A549 (cell line): ENCODE results near the gene CHST15. TPM values are rescaled to one million over a fixed set of nuclear protein-coding genes. Genes with fewer than 3 reads are reported as not detected.

Source experiments
- ATAC-seq, 2 experiments: fragments of 200-7000 bp in 1 of 2; fragments of >200 bp in 1 of 2; cut with Nextera tagmentation in 1 of 2; cut with Tn5 transposase in 1 of 2; 3 replicates each; pipeline versions ENCODE4 v1.8.0 to v1.9.1; 2018 to 2020; ENCODE audit warnings: mild to moderate bottlenecking in 1 of 2, moderate library complexity in 1 of 2
- CTCF ChIA-PET: fragments of 300-600 bp; sonication (Branson Sonifier 250); formaldehyde crosslinking; extraction: SDS; loops from one replicate; lab custom pipeline; 2021; ENCODE audit warnings: antibody characterized with exemption, inconsistent platforms; lab: Yijun Ruan, JAX
- POLR2A ChIA-PET: fragments of 350-600 bp; formaldehyde crosslinking; extraction: SDS; loops from one replicate; lab custom pipeline; 2021; ENCODE audit warnings: antibody characterized with exemption, inconsistent platforms; lab: Yijun Ruan, JAX
- DNase-seq, 2 experiments: peaks; one replicate each; pipeline versions ENCODE4 v3.0.0 to v3.0.0-alpha.2; 2011 to 2016; ENCODE audit warnings: low read depth in 1 of 2, low spot score in 1 of 2
- FAIRE-seq: peaks from 2 replicates; lab custom pipeline; 2011; peaks lifted over from hg19 to GRCh38; lab: Jason Lieb, UNC
- H3K27ac ChIP-seq, 2 experiments: fragments of >200 bp; sonication (Bioruptor Twin); formaldehyde crosslinking; 3 replicates each; pipeline ENCODE4 v1.5.1; 2016 to 2017
- H3K4me1 ChIP-seq: fragments of >200 bp; sonication (Bioruptor Twin); formaldehyde crosslinking; 3 replicates; pipeline ENCODE4 v1.6.1; 2016
- H3K4me2 ChIP-seq: fragments of >200 bp; sonication (Bioruptor Twin); formaldehyde crosslinking; 3 replicates; pipeline ENCODE4 v1.6.1; 2016
- H3K4me3 ChIP-seq: fragments of >200 bp; sonication (Bioruptor Twin); formaldehyde crosslinking; 3 replicates; pipeline ENCODE4 v1.5.1; 2016
- H3K9me3 ChIP-seq: fragments of >200 bp; sonication (Bioruptor Twin); formaldehyde crosslinking; 3 replicates; pipeline ENCODE4 v1.6.1; 2016
- ATOH8 ChIP-seq: fragments of 250-450 bp; sonication (Bioruptor Pico); IDR thresholded peaks from 2 replicates; pipeline ENCODE4 v1.5.0; 2020; ENCODE audit warnings: low read depth, mild to moderate bottlenecking, moderate library complexity
- CEBPB ChIP-seq, 2 experiments: fragments of >200 bp in 1 of 2; sonication (Bioruptor Twin) in 1 of 2; formaldehyde crosslinking in 1 of 2; IDR thresholded peaks; 2 replicates each; pipeline ENCODE4 v1.6.1; 2012 to 2016
- CTCF ChIP-seq: fragments of >200 bp; sonication (Bioruptor Twin); formaldehyde crosslinking; IDR thresholded peaks from 3 replicates; pipeline ENCODE4 v1.5.1; 2016
- E2F6 ChIP-seq: IDR thresholded peaks from 2 replicates; pipeline ENCODE4 v1.6.1; 2012; ENCODE audit warnings: low read depth, borderline replicate concordance
- EHMT2 ChIP-seq: fragments of 200-600 bp; sonication (generic); IDR thresholded peaks from 2 replicates; pipeline ENCODE4 v1.6.1; 2016; ENCODE audit warnings: antibody characterized with exemption, low read depth, mild to moderate bottlenecking, moderate library complexity
- EP300 ChIP-seq, 2 experiments: fragments of >200 bp; sonication (Bioruptor Twin); formaldehyde crosslinking; IDR thresholded peaks; 2 replicates in 1 of 2; 3 replicates in 1 of 2; pipeline ENCODE4 v1.6.1; 2016 to 2017
- FOSB ChIP-seq: fragments of 250-450 bp; sonication (Bioruptor Pico); IDR thresholded peaks from 2 replicates; pipeline ENCODE4 v1.5.0; 2020; ENCODE audit warnings: mild to moderate bottlenecking, moderate library complexity
- FOXS1 ChIP-seq: fragments of 250-450 bp; sonication (Bioruptor Pico); IDR thresholded peaks from 2 replicates; pipeline ENCODE4 v1.5.0; 2020; ENCODE audit warnings: mild to moderate bottlenecking, moderate library complexity
- HDAC2 ChIP-seq: fragments of 200-600 bp; sonication (generic); IDR thresholded peaks from 2 replicates; pipeline ENCODE4 v1.6.1; 2016
- HES2 ChIP-seq: fragments of >200 bp; sonication (Bioruptor Twin); formaldehyde crosslinking; IDR thresholded peaks from 2 replicates; pipeline ENCODE4 v1.6.1; 2016
- HEYL ChIP-seq: fragments of 250-450 bp; sonication (Bioruptor Pico); IDR thresholded peaks from 2 replicates; pipeline ENCODE4 v1.8.0; 2021; ENCODE audit warnings: mild to moderate bottlenecking, moderate library complexity
- HOXB13 ChIP-seq: fragments of 250-450 bp; sonication (Bioruptor Pico); IDR thresholded peaks from 2 replicates; pipeline ENCODE4 v1.5.0; 2020; ENCODE audit warnings: low read depth, mild to moderate bottlenecking, moderate library complexity
- JUN ChIP-seq, 2 experiments: fragments of >200 bp; sonication (Bioruptor Twin); formaldehyde crosslinking; IDR thresholded peaks; 2 replicates in 1 of 2; 3 replicates in 1 of 2; pipeline ENCODE4 v1.6.1; 2016 to 2017
- MYC ChIP-seq: IDR thresholded peaks from 2 replicates; pipeline ENCODE4 v1.6.1; 2012; ENCODE audit warnings: mild to moderate bottlenecking, inconsistent platforms, low read length, improper control_type of control experiment, borderline replicate concordance
- NPAS2 ChIP-seq: fragments of 250-450 bp; sonication (Bioruptor Pico); IDR thresholded peaks from 2 replicates; pipeline ENCODE4 v1.8.0; 2022; ENCODE audit warnings: mild to moderate bottlenecking, moderate library complexity, borderline replicate concordance
- PBX3 ChIP-seq: IDR thresholded peaks from 2 replicates; pipeline ENCODE4 v1.6.1; 2012
- PHF8 ChIP-seq: fragments of 200-600 bp; sonication (generic); IDR thresholded peaks from 2 replicates; pipeline ENCODE4 v1.6.1; 2016; ENCODE audit warnings: low read depth, mild to moderate bottlenecking, antibody characterized with exemption, moderate library complexity, borderline replicate concordance
- POLR2A ChIP-seq: IDR thresholded peaks from 2 replicates; pipeline ENCODE4 v1.6.1; 2012; ENCODE audit warnings: mild to moderate bottlenecking, low read length
- POLR2AphosphoS2 ChIP-seq: conservative IDR thresholded peaks from 2 replicates; pipeline ENCODE4 v1.6.1; 2012; ENCODE audit warnings: low read length, improper control_type of control experiment, inconsistent platforms
- REST ChIP-seq: fragments of 200-600 bp; sonication (generic); IDR thresholded peaks from 2 replicates; pipeline ENCODE4 v1.6.1; 2016; ENCODE audit warnings: antibody characterized with exemption, mild to moderate bottlenecking, moderate library complexity
- RFX5 ChIP-seq: fragments of 450-650 bp; IDR thresholded peaks from 2 replicates; pipeline ENCODE4 v1.7.1; 2014; ENCODE audit warnings: antibody characterized with exemption, mild to moderate bottlenecking, moderate library complexity
- TFCP2L1 ChIP-seq: fragments of 250-450 bp; sonication (Bioruptor Pico); IDR thresholded peaks from 2 replicates; pipeline ENCODE4 v1.5.0; 2021; ENCODE audit warnings: mild to moderate bottlenecking
- WGBS: methylation state at CpG from one replicate; pipeline ENCODE4 v1.1.6; 2017; ENCODE audit errors: missing lambda C conversion rate; 5-methylcytosine and 5-hydroxymethylcytosine counted together
- polyA minus RNA-seq: library from RNA; depleted of rRNA, polyadenylated mRNA; stranded (reverse); fragments of >200 nt; gene quantifications from 2 replicates; pipeline ENCODE4 v1.2.3, GENCODE V29; 2011; rRNA and poly(A)+ RNA removed
- polyA plus RNA-seq, 4 experiments: library from polyadenylated mRNA; depleted of rRNA in 3 of 4; stranded (reverse); fragments of >200 nt; fragmentation: RNase III in 1 of 4; extraction: RNeasy Plus Mini Kit Qiagen cat#74134 plus additional on column Dnase treatment in 1 of 4; gene quantifications; 2 replicates in 3 of 4; 3 replicates in 1 of 4; pipeline ENCODE4 v1.2.3, GENCODE V29; 2011 to 2017

CHST15 gene
- polyA plus RNA-seq (2011; rRNA removed): 10.3 and 10.4 TPM in 2 replicates
- polyA plus RNA-seq (2012; cell fraction: cytosol; rRNA removed): 2.5 and 3.2 TPM in 2 replicates
- polyA plus RNA-seq (2012; cell fraction: nucleus; rRNA removed): 3.5 and 4.5 TPM in 2 replicates
- 5.1 to 5.8 TPM (median 5.6 TPM) in 3 replicates for polyA plus RNA-seq (2017; fragmentation: RNase III; extraction: RNeasy Plus Mini Kit Qiagen cat#74134 plus additional on column Dnase treatment)
- polyA minus RNA-seq: 12.5 and 12.6 TPM in 2 replicates

GRCh38 chr10:124092860-124093773, at the start of gene CHST15:
CHST15 (minus strand) TSS chr10:124093598; CDS start chr10:124046212, 47,386 bp downstream.
- DNase-seq (peak; percentile 75 to 79), FAIRE-seq (no peak), ATAC-seq (peak; percentile 47 to 67)
- ChIA-PET POLR2A (interaction anchor here (0.6 to 3.7 kb wide), 6 partner anchors 13 to 296 kb away, joined by 3 to 30 read pairs (median 6); no protein-coding TSS in a partner anchor), CTCF (interaction anchor here (0.6 to 4.4 kb wide), 8 partner anchors 27 to 943 kb away, joined by 3 to 45 read pairs (median 5); no protein-coding TSS in a partner anchor)
- Histone ChIP-seq H3K4me1 (peaks cover 9% of the 10 kb centered on the region), H3K9me3 (0 out of 3 replicates have a peak, but pooled peaks cover 3% of the 10 kb centered on the region), H3K4me3 (peak within 1 kb of the TSS; percentile 69), H3K4me2 (peak within 1 kb of the TSS; percentile 91), H3K27ac (peak within 1 kb of the TSS; percentile 73 to 92)
- TF ChIP-seq CEBPB (IDR thresholded peaks at IDR 0.05): no peak
- TF ChIP-seq EHMT2: no peak
- TF ChIP-seq HDAC2: peak; percentile 59; the same call in 1 of the 2 replicates
- no peak for TF ChIP-seq FOXS1 (CRISPR knock-in tag)
- no peak for TF ChIP-seq RFX5
- no peak for TF ChIP-seq MYC
- no peak for TF ChIP-seq EP300 (IDR thresholded peaks at IDR 0.05)
- no peak for TF ChIP-seq POLR2AphosphoS2
- TF ChIP-seq E2F6: peak; percentile 55; the same call in 1 of the 2 replicates
- TF ChIP-seq CTCF: peak; percentile 26; the same call in 1 of the 3 replicates
- no peak for TF ChIP-seq FOSB
- 0 out of 5 replicates have a peak, but pooled peaks of 1 of the 2 experiments have one; percentile 25 for TF ChIP-seq JUN (IDR thresholded peaks at IDR 0.05)
- TF ChIP-seq ATOH8 (CRISPR knock-in tag): no peak
- no peak for TF ChIP-seq HOXB13 (CRISPR knock-in tag)
- TF ChIP-seq PBX3: no peak
- TF ChIP-seq HES2: no peak
- TF ChIP-seq TFCP2L1 (CRISPR knock-in tag): no peak
- TF ChIP-seq HEYL (CRISPR knock-in tag): no peak
- no peak for TF ChIP-seq REST
- no peak for TF ChIP-seq NPAS2
- TF ChIP-seq POLR2A: peak; percentile 16; the same call in 1 of the 2 replicates
- no peak for TF ChIP-seq PHF8
- 0% methylated on average over 10 of the region's 106 CpGs for WGBS
